HEK293T (cell line): ENCODE data around the gene PDE2A.
A peak's percentile ranks its signal among the peaks of the same experiment; 100 is the strongest.

Source experiments
- CTCF ChIA-PET: fragments of 350-600 bp; formaldehyde crosslinking; extraction: SDS; loops from one replicate; lab custom pipeline; 2021; ENCODE audit warnings: antibody characterized with exemption, inconsistent platforms; lab: Yijun Ruan, JAX
- POLR2A ChIA-PET: fragments of 350-600 bp; formaldehyde crosslinking; extraction: SDS; loops from one replicate; lab custom pipeline; 2020; ENCODE audit warnings: antibody characterized with exemption, inconsistent platforms; lab: Yijun Ruan, JAX
- DNase-seq: peaks from one replicate; pipeline ENCODE4 v3.0.0; 2012; ENCODE audit warnings: mixed read lengths; ENCODE audit errors: extremely low spot score
- ARNT ChIP-seq: fragments of 450-650 bp; IDR thresholded peaks from 2 replicates; pipeline ENCODE4 v1.6.1; 2017; ENCODE audit warnings: mild to moderate bottlenecking
- BHLHE40 ChIP-seq: fragments of 450-650 bp; IDR thresholded peaks from 2 replicates; pipeline ENCODE4 v1.6.1; 2016; ENCODE audit warnings: mild to moderate bottlenecking, moderate library complexity, borderline replicate concordance
- CTBP1 ChIP-seq: fragments of 450-650 bp; IDR thresholded peaks from 2 replicates; pipeline ENCODE4 v1.6.1; 2016; ENCODE audit warnings: borderline replicate concordance
- ELF4 ChIP-seq: fragments of 450-650 bp; IDR thresholded peaks from 2 replicates; pipeline ENCODE4 v1.6.1; 2017; ENCODE audit warnings: antibody characterized with exemption
- FOXA1 ChIP-seq: fragments of 450-650 bp; IDR thresholded peaks from 2 replicates; pipeline ENCODE4 v1.6.1; 2016; ENCODE audit warnings: mild to moderate bottlenecking
- FOXK2 ChIP-seq: fragments of 450-650 bp; IDR thresholded peaks from 2 replicates; pipeline ENCODE4 v1.6.1; 2016; ENCODE audit warnings: mild to moderate bottlenecking
- FOXM1 ChIP-seq: fragments of 450-650 bp; IDR thresholded peaks from 2 replicates; pipeline ENCODE4 v1.6.1; 2017; ENCODE audit warnings: mild to moderate bottlenecking, borderline replicate concordance
- HDGF ChIP-seq: fragments of 450-650 bp; IDR thresholded peaks from 2 replicates; pipeline ENCODE4 v1.6.1; 2017; ENCODE audit warnings: antibody characterized with exemption, borderline replicate concordance
- L3MBTL2 ChIP-seq: fragments of 450-650 bp; conservative IDR thresholded peaks from 2 replicates; pipeline ENCODE4 v1.6.1; 2016; ENCODE audit warnings: mild to moderate bottlenecking
- LEF1 ChIP-seq: fragments of 450-650 bp; IDR thresholded peaks from 2 replicates; pipeline ENCODE4 v1.6.1; 2017; ENCODE audit warnings: mild to moderate bottlenecking, borderline replicate concordance
- NFRKB ChIP-seq: fragments of 450-650 bp; IDR thresholded peaks from 2 replicates; pipeline ENCODE4 v1.6.1; 2016; ENCODE audit warnings: mild to moderate bottlenecking, moderate library complexity
- PKNOX1 ChIP-seq: fragments of 450-650 bp; IDR thresholded peaks from 2 replicates; pipeline ENCODE4 v1.6.1; 2016
- SP1 ChIP-seq: fragments of 450-650 bp; IDR thresholded peaks from 2 replicates; pipeline ENCODE4 v1.6.1; 2017
- SUZ12 ChIP-seq: fragments of 450-650 bp; IDR thresholded peaks from 2 replicates; pipeline ENCODE4 v1.6.1; 2016; ENCODE audit warnings: mild to moderate bottlenecking
- TARDBP ChIP-seq: fragments of 450-650 bp; IDR thresholded peaks from 2 replicates; pipeline ENCODE4 v1.6.1; 2016
- ZNF384 ChIP-seq: fragments of 450-650 bp; IDR thresholded peaks from 2 replicates; pipeline ENCODE4 v1.6.1; 2016

PDE2A gene

GRCh38 chr11:72589802-72590761 is 84.1 kb downstream of the PDE2A start:
- TF ChIP-seq FOXA1 (no peak), FOXM1 (no peak), SP1 (no peak), TARDBP (no peak), ARNT (no peak), FOXK2 (no peak), PKNOX1 (no peak), ZNF384 (no peak), ELF4 (no peak), CTBP1 (no peak), HDGF (no peak)
- CTCF ChIA-PET: interaction anchor here (0.6 to 1.7 kb wide), 23 partner anchors 9 to 703 kb away, joined by 3 to 33 read pairs (median 4); no protein-coding TSS in a partner anchor
- DNase-seq: peak; percentile 70
- POLR2A ChIA-PET: interaction anchor here (0.8 to 1.3 kb wide), 3 partner anchors 46 to 94 kb away, joined by 3 to 4 read pairs (median 3); no protein-coding TSS in a partner anchor

GRCh38 chr11:72588421-72589410 is 85.5 kb downstream of the PDE2A start:
- no peak for DNase-seq
- TF ChIP-seq FOXK2 (no peak), HDGF (no peak), L3MBTL2 (no peak), SP1 (no peak), ELF4 (no peak), PKNOX1 (no peak), BHLHE40 (no peak), ZNF384 (no peak)
- ChIA-PET POLR2A (no interaction called here), CTCF (interaction anchor here (0.7 to 3.8 kb wide), 7 partner anchors 10 to 590 kb away, joined by 3 to 18 read pairs (median 5); no protein-coding TSS in a partner anchor)

- no peak for DNase-seq
- ChIA-PET CTCF (interaction anchor here (0.9 to 3.8 kb wide), 6 partner anchors 43 to 591 kb away, joined by 3 to 17 read pairs (median 6); no protein-coding TSS in a partner anchor), POLR2A (no interaction called here)
- TF ChIP-seq ELF4 (no peak), BHLHE40 (no peak), NFRKB (no peak), PKNOX1 (no peak), ZNF384 (no peak), LEF1 (no peak), HDGF (no peak), CTBP1 (no peak), ARNT (no peak)
These were observed 86.5 kb downstream of the PDE2A start for GRCh38 chr11:72587696-72588095.

- no peak for DNase-seq
- POLR2A ChIA-PET: interaction anchor here (1.1 kb wide), 1 partner anchor 95 kb away, joined by 3 read pairs; no protein-coding TSS in a partner anchor
- no peak for TF ChIP-seq LEF1
- TF ChIP-seq PKNOX1: no peak
- TF ChIP-seq SUZ12: no peak
- TF ChIP-seq ELF4: no peak
- no peak for TF ChIP-seq ZNF384
- TF ChIP-seq HDGF: no peak
- no peak for TF ChIP-seq ARNT
- TF ChIP-seq CTBP1: no peak
- no peak for TF ChIP-seq SP1
- TF ChIP-seq TARDBP: no peak
- TF ChIP-seq BHLHE40: no peak
- no peak for TF ChIP-seq FOXA1
- no peak for TF ChIP-seq FOXM1
- TF ChIP-seq FOXK2: no peak
- no peak for TF ChIP-seq NFRKB
- no peak for TF ChIP-seq L3MBTL2
- CTCF ChIA-PET: interaction anchor here (0.6 to 3.8 kb wide), 9 partner anchors 13 to 172 kb away, joined by 3 to 17 read pairs (median 4); partner anchors contain the start of gene CLPB
These were observed 87.7 kb downstream of the PDE2A start for GRCh38 chr11:72586321-72587090.
